ENCODE results near the gene SRSF3.
"Not testable (repeated sequence)": the region's sequence is repeated elsewhere in the genome, so short reads cannot be mapped to it uniquely, and the experiment has no call there.

SRSF3 gene

DNA sequence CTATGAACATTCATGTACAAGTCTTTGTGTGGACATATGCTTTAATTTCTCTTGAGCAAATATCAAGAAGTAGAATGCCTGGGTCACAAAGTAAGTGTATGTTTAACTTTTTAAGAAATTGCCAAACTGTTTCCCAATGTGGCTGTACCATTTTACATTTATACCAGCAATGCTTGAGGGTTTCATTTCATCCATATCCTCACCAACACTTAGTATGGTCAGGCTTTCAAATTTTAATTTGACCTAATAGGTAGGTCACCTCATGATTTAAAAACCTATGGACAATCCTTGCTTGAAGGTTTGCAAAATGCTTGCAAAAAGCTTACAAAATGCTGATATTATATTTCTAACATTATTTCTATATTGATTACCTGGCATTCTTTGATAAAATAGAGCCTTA, 19.5 kb upstream of the SRSF3 start:
- no peak for DNase-seq (ENCODE audit: low read depth in 2 of 2)

DNA sequence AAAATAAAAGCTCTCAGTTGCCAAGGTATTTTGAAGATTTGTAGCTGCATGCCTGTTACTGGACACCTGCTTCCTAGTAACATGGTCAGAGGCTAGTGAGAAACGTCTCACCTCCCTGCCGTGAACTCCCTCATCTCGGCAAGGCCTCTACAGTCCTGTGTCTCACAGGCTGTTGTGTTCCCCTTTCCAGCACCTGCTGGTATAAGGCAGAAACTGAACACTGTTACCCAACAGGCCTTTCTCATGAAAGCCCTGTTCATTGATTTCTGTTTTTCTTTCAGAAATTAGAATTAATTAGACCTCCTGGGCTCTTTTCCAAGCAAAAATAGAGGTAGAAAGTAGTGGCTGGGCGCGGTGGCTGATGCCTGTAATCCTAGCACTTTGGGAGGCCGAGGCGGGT, 17.6 kb upstream of the SRSF3 start:
- no peak for DNase-seq (ENCODE audit: low read depth in 2 of 2)

DNA sequence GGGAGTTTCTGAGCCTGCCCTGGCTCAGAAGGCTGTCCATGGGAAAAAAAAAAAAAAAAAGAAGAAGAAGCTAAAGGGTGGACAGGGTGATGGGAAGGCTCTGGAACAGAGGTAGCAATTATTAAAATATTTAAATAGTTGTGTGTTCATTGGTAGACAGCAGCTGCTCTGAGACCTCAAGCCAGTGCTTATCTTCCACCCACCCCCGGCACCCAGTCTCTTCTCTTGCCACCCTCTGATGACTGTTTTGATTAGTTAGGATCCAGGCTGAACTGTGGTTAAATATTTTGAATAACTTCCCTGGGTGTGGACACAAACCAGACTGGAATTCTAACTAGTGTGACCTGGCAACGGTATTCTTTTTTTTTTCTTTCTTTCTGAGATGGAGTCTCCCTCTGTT, 16.9 kb upstream of the SRSF3 start:
- no peak for DNase-seq (ENCODE audit: low read depth in 2 of 2)

DNA sequence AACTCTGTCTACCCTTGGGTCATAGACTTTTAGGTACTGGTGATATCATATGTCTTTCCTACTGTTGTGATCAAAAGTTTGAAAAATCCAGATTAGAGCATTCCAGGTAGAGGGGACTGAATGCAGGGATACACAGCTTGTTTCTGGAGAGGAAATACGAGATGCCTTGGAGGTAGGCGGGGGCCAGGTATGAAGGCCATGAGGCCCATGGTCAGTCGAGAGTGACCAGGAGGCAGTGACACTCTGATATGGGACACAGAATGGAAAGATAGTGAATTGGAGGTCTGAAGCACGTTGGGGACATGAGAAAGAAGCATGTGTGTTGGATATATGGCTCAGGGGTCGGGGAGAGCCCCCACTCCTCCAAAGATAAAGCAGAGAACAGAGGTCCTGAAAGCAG, 16.1 kb upstream of the SRSF3 start:
- DNase-seq (ENCODE audit: low read depth in 2 of 2), result no peak

DNA sequence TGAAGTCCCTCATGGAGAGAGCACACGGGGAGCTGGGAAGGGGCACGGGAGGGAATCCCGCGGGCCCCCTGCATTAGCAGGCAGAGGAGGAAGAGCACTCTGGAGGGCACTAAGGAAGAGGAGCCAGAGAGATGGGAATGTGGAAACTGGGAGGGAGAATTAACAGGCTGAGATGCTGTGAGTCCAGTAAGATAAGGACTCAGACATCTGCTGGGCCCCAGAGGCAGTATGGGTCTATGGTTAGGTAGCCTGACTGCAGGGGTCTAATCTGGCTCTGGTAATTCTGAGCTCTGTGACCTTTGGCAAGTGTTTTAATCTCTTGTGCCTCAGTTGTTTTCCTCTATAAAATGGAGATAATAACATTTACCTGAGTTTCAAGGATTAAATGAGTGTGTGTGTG, 15.7 kb upstream of the SRSF3 start:
- no peak for DNase-seq (ENCODE audit: low read depth in 2 of 2)

DNA sequence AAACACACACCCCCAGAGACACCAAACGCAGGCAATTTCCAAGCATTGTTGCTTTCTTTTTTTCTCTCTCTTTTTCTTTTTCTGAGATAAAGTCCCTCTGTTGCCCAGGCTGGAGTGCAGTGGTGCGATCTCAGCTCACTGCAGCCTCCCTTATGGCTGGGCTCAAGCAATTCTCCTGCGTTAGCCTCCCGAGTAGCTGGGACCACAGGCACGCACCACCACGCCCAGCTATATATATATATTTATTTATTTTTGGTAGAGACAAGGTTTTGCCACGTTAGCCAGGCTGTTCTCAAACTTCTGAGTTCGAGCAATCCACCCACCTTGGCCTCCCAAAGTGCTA, 14.0 kb upstream of the SRSF3 start:
- no peak for DNase-seq (ENCODE audit: low read depth in 2 of 2)

DNA sequence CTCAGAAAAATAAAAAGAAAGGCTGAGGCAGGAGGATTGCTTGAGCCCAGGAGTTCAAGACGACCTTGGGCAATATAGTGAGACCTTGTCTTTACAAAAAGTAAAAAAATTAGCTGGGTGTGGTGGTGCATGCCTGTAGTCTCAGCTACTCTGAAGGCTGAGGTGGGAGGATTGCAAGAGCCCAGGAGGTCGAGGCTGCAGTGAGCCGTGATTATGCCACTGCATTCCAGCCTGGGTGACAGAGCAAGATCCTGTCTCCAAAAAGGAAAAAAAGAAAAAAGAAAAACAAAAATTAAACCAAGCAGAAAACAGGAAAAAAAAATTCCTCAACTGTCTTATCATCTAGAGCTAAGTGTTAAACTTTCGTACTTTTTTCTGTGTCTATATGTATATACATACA, 12.4 kb upstream of the SRSF3 start:
- DNase-seq (ENCODE audit: low read depth in 2 of 2), result no peak

DNA sequence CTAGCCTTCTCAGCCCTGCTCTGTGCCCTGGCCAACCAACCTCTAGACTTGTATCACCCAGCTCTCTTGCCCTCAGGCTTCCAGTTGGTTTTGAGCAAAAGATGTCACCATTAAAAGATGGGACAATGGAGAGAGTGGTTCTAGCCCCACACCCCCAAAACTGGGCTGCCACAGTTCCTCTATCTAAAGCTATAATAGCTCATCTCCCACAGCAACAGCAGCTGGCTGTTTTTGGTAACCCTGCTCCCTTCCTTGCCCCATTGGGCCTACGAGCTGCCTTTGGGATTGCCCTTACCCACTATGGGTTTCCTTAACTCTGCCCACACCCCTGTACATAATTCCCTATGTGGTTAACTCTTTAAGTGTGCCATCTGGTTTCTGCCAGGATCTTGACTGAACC, 7.6 kb upstream of the SRSF3 start:
- no peak for DNase-seq (ENCODE audit: low read depth in 2 of 2)

DNA sequence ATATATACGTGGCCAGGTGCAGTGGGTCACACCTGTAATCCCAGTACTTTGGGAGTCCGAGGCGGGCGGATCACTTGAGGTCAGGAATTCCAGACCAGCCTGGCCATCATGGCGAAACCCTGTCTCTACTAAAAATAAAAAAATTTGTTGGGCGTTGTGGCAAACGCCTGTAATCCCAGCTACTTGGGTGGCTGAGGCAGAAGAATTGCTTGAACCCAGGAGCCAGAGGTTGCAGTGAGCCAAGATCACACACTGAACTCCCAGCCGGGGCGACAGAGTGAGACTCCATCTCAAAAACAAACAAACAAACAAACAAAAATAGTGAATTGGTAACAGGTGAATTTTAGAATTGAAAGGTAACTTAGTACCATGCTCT, 5.1 kb upstream of the SRSF3 start:
- not testable (repeated sequence) for DNase-seq (ENCODE audit: low read depth in 2 of 2)

DNA sequence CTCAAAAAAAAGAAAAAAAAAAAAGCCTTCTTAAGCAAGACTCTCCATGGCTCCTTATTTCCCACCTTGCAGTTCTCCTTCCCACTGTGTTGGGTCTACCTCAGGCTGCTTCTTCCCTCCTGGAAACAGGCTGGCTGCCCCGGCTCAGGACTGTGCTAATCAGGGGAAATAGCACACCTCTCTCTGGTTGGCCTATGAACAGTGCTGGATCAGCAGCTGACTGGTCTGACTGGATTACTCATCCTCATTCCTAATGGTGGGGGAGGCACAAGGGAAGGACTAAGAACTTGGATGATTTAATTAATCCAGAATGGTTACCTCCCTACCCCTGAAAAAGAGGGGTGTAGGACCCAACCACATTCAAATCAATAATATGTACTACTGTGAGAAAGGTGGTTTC, 3.9 kb upstream of the SRSF3 start:
- DNase-seq (ENCODE audit: low read depth in 2 of 2), result no peak

DNA sequence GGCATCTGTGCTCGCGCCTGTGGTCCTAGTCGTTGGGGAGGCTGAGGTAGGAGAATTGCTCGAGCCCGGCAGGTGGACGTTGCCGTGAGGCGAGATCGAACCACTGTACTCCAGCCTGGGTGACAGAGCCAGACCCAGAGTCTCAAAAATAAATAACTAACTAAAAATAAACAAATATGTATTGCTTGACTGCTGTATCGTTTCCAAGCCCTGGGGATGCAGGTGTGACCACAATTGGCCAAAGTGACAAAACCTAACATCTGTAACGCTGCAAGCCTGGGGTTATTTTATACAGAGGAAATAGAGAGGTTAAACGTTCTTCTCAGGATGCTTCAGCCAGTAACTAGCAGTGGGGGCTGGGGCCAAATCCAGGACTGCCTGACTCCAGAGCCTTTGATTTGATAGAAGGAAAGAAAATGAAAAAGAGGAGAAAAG, 1.9 kb upstream of the SRSF3 start:
- no peak for DNase-seq (ENCODE audit: low read depth in 2 of 2)

DNA sequence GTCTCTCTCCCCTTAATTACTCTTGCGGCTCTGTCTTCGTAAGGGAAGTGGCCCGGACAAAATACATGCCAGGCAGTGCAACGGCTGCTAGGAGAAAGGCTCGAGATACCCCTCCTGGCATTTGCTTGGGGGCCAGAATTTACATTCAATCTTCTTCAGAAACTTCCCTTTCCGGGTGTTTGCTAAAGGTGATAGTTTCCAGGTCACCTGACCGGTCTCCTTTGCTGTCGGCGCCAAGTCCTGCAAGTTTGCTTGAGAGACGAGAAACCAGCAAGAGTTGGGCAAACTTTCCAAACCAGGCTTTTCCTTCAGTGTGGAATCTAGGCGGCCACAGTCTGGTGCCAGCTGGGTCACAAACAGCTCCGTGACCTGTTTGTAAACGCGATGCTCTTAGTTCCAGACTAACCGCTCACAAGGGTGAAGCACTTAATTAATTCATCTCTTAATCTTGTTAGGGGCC, 563 bp upstream of the SRSF3 start:
- peak in 1 of 2 donors; percentile 32 for DNase-seq (ENCODE audit: low read depth in 2 of 2)

DNA sequence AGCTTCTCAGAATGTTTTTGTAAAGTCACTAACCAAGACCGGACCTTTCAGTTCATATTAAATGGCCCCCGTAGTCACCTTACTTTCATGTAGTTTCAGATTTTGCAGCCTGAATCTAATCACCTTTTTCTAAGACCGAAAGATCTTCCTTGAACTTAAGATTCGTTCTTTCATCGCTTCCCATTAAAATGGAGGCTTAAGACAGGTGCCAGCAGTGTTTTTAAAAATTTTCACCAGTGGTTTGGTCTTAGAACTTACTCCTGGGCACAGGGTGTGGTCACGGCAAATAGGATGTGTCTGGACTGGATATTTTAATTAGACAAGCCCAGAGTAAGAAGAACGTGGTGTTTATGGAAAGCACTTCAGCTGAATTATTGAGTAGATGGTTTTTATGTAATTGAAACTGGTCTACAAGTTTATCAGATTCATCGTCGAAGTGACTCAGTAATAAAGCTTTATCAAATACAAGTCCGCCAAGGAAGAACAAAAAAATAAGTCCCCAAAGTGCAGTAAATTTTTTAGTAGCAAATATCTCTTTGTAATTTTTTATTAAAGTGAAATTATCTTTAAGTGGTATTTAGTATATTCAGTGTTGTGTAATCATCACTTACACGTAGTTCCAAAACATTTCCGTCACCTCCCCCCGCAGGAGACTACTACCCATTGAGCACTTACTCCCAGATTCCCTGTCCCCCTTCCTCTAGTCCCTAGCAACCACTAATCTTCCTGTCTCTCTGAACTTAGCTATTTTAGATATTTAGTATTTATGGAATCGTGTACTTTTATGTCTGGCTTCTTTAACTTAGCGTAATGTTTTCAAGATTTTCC, 868 bp downstream of the SRSF3 start:
- DNase-seq (ENCODE audit: low read depth in 2 of 2), result no peak

DNA sequence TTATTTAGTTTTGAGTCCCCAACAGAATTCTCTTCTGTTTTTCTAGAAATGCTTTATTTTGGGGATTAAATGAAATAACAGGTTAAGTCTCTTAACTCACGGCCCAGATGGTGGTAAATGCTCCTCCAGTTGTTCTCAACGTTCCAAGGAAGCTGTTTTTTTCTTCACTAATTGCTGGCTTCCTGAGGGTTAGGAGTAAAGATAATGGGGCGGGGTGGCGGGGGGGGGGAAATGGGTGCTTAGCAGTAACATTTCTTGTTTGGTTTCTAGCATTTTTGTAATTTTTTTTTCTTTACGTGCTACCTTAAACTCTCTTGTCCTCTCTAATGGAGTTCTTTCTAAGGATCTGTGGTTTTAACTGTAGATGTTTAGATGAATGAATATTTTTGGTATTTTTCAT, 2.2 kb downstream of the SRSF3 start:
- DNase-seq (ENCODE audit: low read depth in 2 of 2), result no peak

DNA sequence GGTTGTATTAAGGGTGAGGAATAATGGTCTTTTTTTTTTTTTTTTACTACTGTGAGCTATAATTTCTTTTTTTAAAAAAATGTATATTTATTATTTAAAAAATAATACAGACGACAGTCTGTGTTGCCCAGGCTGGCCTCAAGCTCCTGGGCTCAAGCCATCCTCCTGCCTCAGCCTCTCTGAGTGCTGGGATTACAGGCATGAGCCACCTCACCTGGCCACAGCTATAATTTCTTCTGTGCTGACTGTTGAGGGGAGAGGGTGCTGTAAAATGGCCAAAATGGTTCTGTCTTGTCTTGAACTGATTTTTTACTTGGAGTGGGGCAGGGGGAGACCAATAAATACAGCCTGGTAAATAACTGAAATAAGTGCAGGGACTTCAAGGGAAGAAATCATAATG, 3.6 kb downstream of the SRSF3 start:
- no peak for DNase-seq (ENCODE audit: low read depth in 2 of 2)

DNA sequence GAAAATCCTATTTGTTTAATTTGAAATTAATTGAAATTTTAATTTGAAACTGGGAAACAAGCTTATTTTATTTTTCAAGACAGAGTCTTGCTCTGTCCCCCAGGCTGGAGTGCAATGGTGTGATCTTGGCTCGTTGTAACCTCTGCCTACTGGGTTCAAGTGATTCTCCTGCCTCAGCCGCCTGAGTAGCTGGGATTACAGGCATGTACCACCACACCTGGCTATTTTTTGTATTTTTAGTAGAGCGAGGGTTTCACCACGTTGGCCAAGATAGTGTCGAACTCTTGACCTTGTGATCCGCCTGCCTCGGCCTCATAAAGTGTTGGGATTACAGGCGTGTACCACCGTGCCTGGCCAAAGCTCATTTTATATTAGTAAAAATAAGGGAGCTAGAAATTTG, 4.2 kb downstream of the SRSF3 start:
- DNase-seq (ENCODE audit: low read depth in 2 of 2), result no peak

DNA sequence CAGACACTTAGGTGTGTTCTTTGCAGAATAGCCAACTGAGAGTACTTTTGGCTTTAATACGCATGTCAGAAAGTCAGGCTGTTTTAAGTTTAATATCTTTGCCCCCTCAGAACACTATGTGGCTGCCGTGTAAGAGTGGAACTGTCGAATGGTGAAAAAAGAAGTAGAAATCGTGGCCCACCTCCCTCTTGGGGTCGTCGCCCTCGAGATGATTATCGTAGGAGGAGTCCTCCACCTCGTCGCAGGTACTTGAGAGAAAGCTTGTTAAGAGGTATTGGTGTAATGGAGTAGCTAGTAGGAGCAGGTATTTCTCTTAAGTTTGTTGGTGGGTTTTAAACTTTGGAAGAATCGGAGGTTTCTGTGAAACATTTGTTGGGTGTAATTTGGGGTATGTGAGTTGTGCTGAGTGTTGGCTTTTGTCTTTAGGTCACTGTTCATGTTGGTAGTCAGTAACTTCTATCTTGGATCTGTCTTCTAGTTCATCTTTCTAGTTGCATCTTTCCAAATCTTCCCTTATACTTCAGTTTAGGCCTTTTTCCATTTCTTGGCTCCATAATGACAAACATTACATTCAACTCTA, 4.7 kb downstream of the SRSF3 start:
- no peak for DNase-seq (ENCODE audit: low read depth in 2 of 2)

DNA sequence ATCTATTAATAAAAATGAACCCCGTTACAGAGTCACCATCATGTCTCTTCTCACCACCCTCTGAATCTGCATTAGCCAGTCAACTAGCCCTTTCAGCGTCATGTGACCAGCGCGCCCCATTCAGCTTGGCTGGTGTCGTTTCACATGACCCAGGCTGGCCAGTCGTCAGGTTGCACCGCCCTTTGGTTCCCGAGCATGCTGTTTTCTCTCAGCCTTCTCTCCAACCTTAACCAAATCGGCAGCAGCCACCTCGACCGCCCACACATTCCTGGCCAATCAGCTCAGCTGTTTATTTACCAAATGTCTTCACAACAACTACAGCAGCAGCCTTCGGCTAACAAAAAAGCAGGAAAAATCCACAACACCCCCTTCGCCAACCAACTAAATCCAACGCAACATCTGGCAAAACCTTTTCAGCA, 5.6 kb downstream of the SRSF3 start:
- DNase-seq (ENCODE audit: low read depth in 2 of 2), result peak; percentile 54 to 62

DNA sequence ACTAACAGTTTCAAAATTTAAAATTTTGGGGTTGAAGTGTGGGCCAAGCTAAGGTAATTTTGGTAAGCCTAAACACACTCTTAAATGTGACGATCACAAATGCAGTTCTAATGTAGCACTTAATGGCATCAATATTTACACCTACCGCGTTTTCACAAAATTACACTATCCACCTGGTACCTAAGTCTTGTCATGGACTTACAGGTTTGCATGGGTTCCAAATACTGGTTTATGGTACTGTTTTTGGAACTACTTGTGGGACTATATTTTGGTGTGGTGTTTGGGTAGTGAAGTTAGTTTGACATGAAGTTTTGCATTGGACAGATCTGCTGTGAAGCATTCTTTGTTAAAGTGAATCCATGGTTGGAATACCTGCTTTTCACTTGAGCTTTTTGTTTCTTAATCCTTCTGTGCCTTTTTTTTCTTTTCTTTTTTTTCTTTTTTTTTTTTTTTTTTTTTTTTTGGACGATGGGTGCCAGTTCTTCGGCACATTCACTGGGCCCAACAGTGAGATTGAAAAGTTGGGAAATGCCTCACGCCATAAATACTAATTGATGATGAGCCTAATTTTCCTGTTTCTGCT, 6.5 kb downstream of the SRSF3 start:
- no peak for DNase-seq (ENCODE audit: low read depth in 2 of 2)

DNA sequence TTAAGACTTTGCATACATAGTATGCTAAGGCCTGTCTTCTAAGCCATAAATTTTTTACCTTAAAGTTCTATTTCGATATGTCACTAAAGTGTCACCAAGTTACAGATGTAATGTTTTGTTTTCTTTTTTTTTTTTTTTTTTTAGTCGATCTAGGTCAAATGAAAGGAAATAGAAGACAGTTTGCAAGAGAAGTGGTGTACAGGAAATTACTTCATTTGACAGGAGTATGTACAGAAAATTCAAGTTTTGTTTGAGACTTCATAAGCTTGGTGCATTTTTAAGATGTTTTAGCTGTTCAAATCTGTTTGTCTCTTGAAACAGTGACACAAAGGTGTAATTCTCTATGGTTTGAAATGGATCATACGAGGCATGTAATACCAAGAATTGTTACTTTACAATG, 7.7 kb downstream of the SRSF3 start:
- DNase-seq (ENCODE audit: low read depth in 2 of 2), result not testable (repeated sequence)

DNA sequence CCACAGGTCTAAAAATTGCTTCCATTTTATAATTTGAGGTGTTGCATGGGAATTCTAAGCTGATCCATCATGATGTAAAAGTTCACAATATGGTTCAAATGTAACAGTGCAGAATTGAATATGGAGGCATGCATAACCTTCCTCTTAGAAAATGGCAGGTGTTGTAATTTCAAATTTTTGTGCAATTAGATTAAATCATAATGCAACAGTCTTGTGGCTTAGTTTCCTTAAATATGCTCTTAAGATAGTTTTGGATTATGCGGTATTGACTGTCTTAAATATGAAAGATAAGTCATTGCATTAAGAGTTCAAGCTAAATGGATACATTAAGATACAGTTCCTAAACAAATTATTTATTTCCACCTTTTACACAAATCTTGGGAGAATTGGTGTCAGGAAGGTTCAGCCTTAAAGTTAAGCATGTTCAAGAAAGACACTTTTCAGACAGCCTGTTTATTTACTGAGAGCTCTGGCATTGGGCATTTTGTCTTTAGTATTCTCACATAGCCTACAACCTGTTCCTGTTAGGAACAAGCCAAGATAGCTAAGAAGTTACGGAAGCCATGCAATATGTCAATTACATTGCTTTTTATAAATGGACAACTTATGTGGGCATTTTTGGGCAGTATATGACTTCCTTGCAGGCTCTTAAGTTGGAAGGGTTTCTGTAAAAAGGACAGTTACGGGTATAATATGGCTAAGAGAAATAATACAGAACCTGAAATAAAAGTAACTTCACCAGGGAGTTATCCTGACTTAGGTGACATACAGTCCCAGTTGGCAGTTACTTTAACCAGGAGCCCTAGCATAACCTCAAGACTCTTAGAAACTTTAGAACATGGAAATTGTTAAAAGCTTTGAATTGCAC, 9.3 kb downstream of the SRSF3 start:
- no peak for DNase-seq (ENCODE audit: low read depth in 2 of 2)

Measured in stimulated activated CD8-positive, alpha-beta memory T cell treated with anti-CD3 and anti-CD28 coated beads, Interleukin-15, amount 100 ng/mL, for 48 hours (primary cell).